Measurements from ENCODE around the gene TUT1. TPM values are rescaled to one million over a fixed set of nuclear protein-coding genes. Genes with fewer than 3 reads are reported as not detected.

The TUT1 gene
- polyA plus RNA-seq, 3 donors = 21.2 to 27.7 (median 23.7) TPM

DNA sequence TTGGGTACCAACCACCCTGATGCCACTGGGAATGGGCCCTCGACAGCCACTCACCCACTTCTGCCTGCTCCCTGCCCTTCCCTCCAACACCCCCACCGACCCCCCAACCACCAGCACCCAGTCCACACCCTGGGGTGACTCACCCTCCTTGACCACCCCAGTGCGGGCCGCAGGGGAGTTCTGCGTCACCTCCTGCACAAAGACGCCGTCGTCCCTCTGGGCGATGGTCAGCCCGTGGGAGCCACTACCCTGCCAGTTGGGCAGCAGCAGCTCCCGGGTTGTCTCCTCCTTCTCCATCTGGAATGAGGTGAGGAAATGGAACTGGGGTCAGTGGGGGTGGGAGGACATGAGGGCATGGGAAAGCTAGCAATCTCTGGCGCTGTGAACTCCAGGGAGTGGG is 55.5 kb downstream of the TUT1 start:
- DNase-seq (ENCODE audit: extremely low read depth in 1 of 11, low read depth in 9 of 11, low spot score in 4 of 11) = no peak

DNA sequence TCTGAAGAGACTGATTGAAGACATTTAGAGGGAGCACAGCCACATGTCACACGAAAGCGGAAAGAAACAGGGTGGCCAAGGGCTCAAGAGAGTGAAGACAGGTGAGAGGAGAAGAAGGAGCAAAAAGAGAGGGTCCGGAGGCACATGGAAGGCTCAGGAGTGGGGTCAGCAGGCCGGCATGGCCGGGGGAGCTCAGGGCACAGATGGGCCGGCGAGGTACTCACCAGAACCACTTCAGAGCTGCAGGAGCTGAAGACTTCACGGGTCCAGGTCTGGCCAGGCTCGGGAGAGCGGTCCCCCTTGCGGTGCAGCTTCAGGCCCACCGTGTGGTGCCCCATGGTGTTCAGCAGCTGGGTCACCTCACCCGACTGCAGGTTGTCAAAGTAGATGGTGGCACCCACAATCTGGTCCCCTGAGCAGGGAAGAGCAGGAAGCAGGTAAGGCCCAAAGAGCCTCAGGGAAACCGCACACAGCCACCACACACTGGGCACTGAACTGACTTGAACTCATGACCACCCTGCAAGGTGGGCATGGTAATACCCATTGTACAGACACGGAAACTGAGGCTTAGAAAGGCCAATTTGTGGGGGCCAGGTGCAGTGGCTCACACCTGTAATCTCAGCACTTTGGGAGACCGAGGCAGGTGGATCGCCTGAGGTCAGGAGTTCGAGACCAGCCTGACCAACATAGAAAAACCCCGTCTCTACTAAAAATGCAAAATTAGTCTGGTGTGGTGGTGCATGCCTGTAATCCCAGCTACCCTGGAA is 56.4 kb downstream of the TUT1 start:
- no peak for DNase-seq (ENCODE audit: extremely low read depth in 1 of 11, low read depth in 9 of 11, low spot score in 4 of 11)

- no peak for DNase-seq (ENCODE audit: extremely low read depth in 1 of 11, low read depth in 9 of 11, low spot score in 4 of 11)
Measured at GRCh38 chr11:62532096-62532495, 59.2 kb downstream of the TUT1 start.

Other genes with a start within 250 kb of the TUT1 start
- gene SCGB1A1, start 172.5 kb downstream of the TUT1 start, polyA plus RNA-seq (ENCODE audit: insufficient read length in 3 of 3) = not detected
- gene AHNAK, start 44.7 kb downstream of the TUT1 start, polyA plus RNA-seq (ENCODE audit: insufficient read length in 3 of 3) = 100 to 1,000 TPM; 193 to 231 (median 198) TPM
- gene EEF1G, start 17.6 kb downstream of the TUT1 start, polyA plus RNA-seq (ENCODE audit: insufficient read length in 3 of 3) = 1,000 to 10,000 TPM; 2,243 to 2,394 (median 2,287) TPM
- 100 to 1,000 TPM in 2 of 3 donors, 10 to 100 TPM in 1; 79.7 to 105 (median 101) TPM for gene MTA2, start 10.3 kb upstream of the TUT1 start, polyA plus RNA-seq (ENCODE audit: insufficient read length in 3 of 3)
- 10 to 100 TPM; 30.5 to 38.5 (median 34.3) TPM for gene EML3, start 21.3 kb upstream of the TUT1 start, polyA plus RNA-seq (ENCODE audit: insufficient read length in 3 of 3)
- 1 to 10 TPM; 2.9 to 4.8 (median 3.5) TPM for gene ROM1, start 21.7 kb upstream of the TUT1 start, polyA plus RNA-seq (ENCODE audit: insufficient read length in 3 of 3)
- gene B3GAT3, start 30.5 kb upstream of the TUT1 start, polyA plus RNA-seq (ENCODE audit: insufficient read length in 3 of 3) = 10 to 100 TPM; 20.8 to 42.2 (median 36.5) TPM
- gene GANAB, start 55.1 kb upstream of the TUT1 start, polyA plus RNA-seq (ENCODE audit: insufficient read length in 3 of 3) = 100 to 1,000 TPM; 349 to 398 (median 360) TPM
- 10 to 100 TPM; 18.1 to 22.7 (median 19.2) TPM for gene INTS5, start 61.8 kb upstream of the TUT1 start, polyA plus RNA-seq (ENCODE audit: insufficient read length in 3 of 3)
- 10 to 100 TPM; 56.8 to 59.1 (median 58.5) TPM for gene C11orf98, start 73.7 kb upstream of the TUT1 start, polyA plus RNA-seq (ENCODE audit: insufficient read length in 3 of 3)
- gene CSKMT, start 73.8 kb upstream of the TUT1 start, polyA plus RNA-seq (ENCODE audit: insufficient read length in 3 of 3) = 1 to 10 TPM; 3.8 to 5.9 (median 4.6) TPM
- gene UQCC3, start 80.2 kb upstream of the TUT1 start, polyA plus RNA-seq (ENCODE audit: insufficient read length in 3 of 3) = 10 to 100 TPM in 2 of 3 donors, 1 to 10 TPM in 1; 6.4 to 12.5 (median 10.7) TPM
- gene LBHD1, start 80.7 kb upstream of the TUT1 start, polyA plus RNA-seq (ENCODE audit: insufficient read length in 3 of 3) = 1 to 10 TPM; 6.3 to 6.8 (median 6.4) TPM
- 100 to 1,000 TPM; 147 to 191 (median 164) TPM for gene UBXN1, start 87.5 kb upstream of the TUT1 start, polyA plus RNA-seq (ENCODE audit: insufficient read length in 3 of 3)
- 1 to 10 TPM in 2 of 3 donors, under 1 TPM in 1; 0.75 to 1.3 (median 1.1) TPM for gene LRRN4CL, start 98.0 kb upstream of the TUT1 start, polyA plus RNA-seq (ENCODE audit: insufficient read length in 3 of 3)
- gene BSCL2, start 115.9 kb upstream of the TUT1 start, polyA plus RNA-seq (ENCODE audit: insufficient read length in 3 of 3) = 10 to 100 TPM; 60.1 to 70.8 (median 63.0) TPM
- gene GNG3, start 116.2 kb upstream of the TUT1 start, polyA plus RNA-seq (ENCODE audit: insufficient read length in 3 of 3) = 1 to 10 TPM; 1.4 to 2.6 (median 2.0) TPM
- gene HNRNPUL2, start 135.9 kb upstream of the TUT1 start, polyA plus RNA-seq (ENCODE audit: insufficient read length in 3 of 3) = 10 to 100 TPM; 82.0 to 92.8 (median 92.6) TPM
- 10 to 100 TPM; 38.1 to 48.2 (median 41.8) TPM for gene TTC9C, start 137.0 kb upstream of the TUT1 start, polyA plus RNA-seq (ENCODE audit: insufficient read length in 3 of 3)
- 1 to 10 TPM; 7.3 to 8.1 (median 7.5) TPM for gene ZBTB3, start 162.6 kb upstream of the TUT1 start, polyA plus RNA-seq (ENCODE audit: insufficient read length in 3 of 3)
- 100 to 1,000 TPM; 133 to 162 (median 156) TPM for gene POLR2G, start 170.1 kb upstream of the TUT1 start, polyA plus RNA-seq (ENCODE audit: insufficient read length in 3 of 3)
- 10 to 100 TPM; 27.1 to 38.7 (median 33.1) TPM for gene TAF6L, start 179.9 kb upstream of the TUT1 start, polyA plus RNA-seq (ENCODE audit: insufficient read length in 3 of 3)
- gene TMEM179B, start 195.9 kb upstream of the TUT1 start, polyA plus RNA-seq (ENCODE audit: insufficient read length in 3 of 3) = 10 to 100 TPM; 58.3 to 73.4 (median 71.4) TPM
- 10 to 100 TPM; 21.8 to 30.6 (median 29.2) TPM for gene TMEM223, start 200.5 kb upstream of the TUT1 start, polyA plus RNA-seq (ENCODE audit: insufficient read length in 3 of 3)
- gene NXF1, start 213.9 kb upstream of the TUT1 start, polyA plus RNA-seq (ENCODE audit: insufficient read length in 3 of 3) = 100 to 1,000 TPM; 114 to 137 (median 116) TPM
- 10 to 100 TPM; 51.6 to 57.9 (median 56.7) TPM for gene STX5, start 240.5 kb upstream of the TUT1 start, polyA plus RNA-seq (ENCODE audit: insufficient read length in 3 of 3)
- gene TEX54, start 241.3 kb upstream of the TUT1 start, polyA plus RNA-seq (ENCODE audit: insufficient read length in 3 of 3) = under 1 TPM in 1 of 3 donors, not detected in 2; 0.42 TPM
- gene WDR74, start 248.1 kb upstream of the TUT1 start, polyA plus RNA-seq (ENCODE audit: insufficient read length in 3 of 3) = 10 to 100 TPM; 33.7 to 48.3 (median 43.5) TPM